Left ventricle myocardium superior (tissue), 1 donor: ENCODE results near the gene ZKSCAN7. TPM values are rescaled to one million over a fixed set of nuclear protein-coding genes. Genes with fewer than 3 reads are reported as not detected.
A peak's percentile ranks its signal among the peaks of the same experiment; 100 is the strongest.
"Not testable (repeated sequence)": the region's sequence is repeated elsewhere in the genome, so short reads cannot be mapped to it uniquely, and the experiment has no call there.

Experiments used
- ATAC-seq: fragments of 200-7000 bp; cut with Tn5 transposase; one replicate; pipeline ENCODE4 v1.9.1; 2020; ENCODE audit warnings: mild to moderate bottlenecking, moderate library complexity
- DNase-seq: peaks from one replicate; pipeline ENCODE4 v3.0.0-alpha.2; 2020
- intact Hi-C: fragments of 100-400 bp; cut with micrococcal nuclease; formaldehyde crosslinking; loops from one replicate; pipeline ENCODE4 v1.11.0; 2022
- long read RNA-seq: library from polyadenylated mRNA; unstranded; transcript quantifications from one replicate; pipeline ENCODE4 v2.0.0, GENCODE V29; 2021
- total RNA-seq: library from RNA; stranded (reverse); fragmentation: NEBNext Ultra II Directional; extraction: Animal tissue kit (Norgen Biotek cat#: 25700); gene quantifications from one replicate; pipeline ENCODE4 v1.2.1, GENCODE V29; 2021
- donor health status: DM: no; HTN: yes; CAD: no; lungs with severe emphysema.

Gene ZKSCAN7
- total RNA-seq, result 1.8 TPM
- long read RNA-seq, partial matches to known transcripts, result 0 of 7 reads
- long read RNA-seq, other reads (novel, unspliced or antisense), result 5 of 7 reads

- DNase-seq, result peak; percentile 73
- peak; percentile 91 for ATAC-seq
- intact Hi-C loops, result no loop called here
Observed at GRCh38 chr3:44554626-44555592, at the start of gene ZKSCAN7. Gene ZKSCAN7, plus strand, starts transcription at chr3:44555193. Its CDS starts 1,855 bp downstream, at chr3:44557048.

GRCh38 chr3:44506556-44506955, 48.4 kb upstream of the ZKSCAN7 start:
- no peak for DNase-seq
- intact Hi-C loops, result no loop called here
- no peak for ATAC-seq

- DNase-seq (no peak), ATAC-seq (no peak)
- intact Hi-C loops, result no loop called here
Observed at GRCh38 chr3:44506961-44507360, 48.0 kb upstream of the ZKSCAN7 start.

GRCh38 chr3:44509393-44509921, 45.5 kb upstream of the ZKSCAN7 start:
- intact Hi-C loops, result no loop called here
- DNase-seq (no peak), ATAC-seq (peak; percentile 50)

GRCh38 chr3:44510000-44510368, 45.0 kb upstream of the ZKSCAN7 start:
- intact Hi-C loops, result no loop called here
- DNase-seq, result no peak
- no peak for ATAC-seq

GRCh38 chr3:44511238-44511566, 43.8 kb upstream of the ZKSCAN7 start:
- ATAC-seq, result no peak
- DNase-seq, result no peak
- intact Hi-C loops, result no loop called here

- no peak for ATAC-seq
- no peak for DNase-seq
- intact Hi-C loops, result no loop called here
Observed at GRCh38 chr3:44513513-44513912, 41.5 kb upstream of the ZKSCAN7 start.

- DNase-seq, result no peak
- ATAC-seq, result no peak
- intact Hi-C loops, result no loop called here
Observed at GRCh38 chr3:44516230-44516629, 38.8 kb upstream of the ZKSCAN7 start.

- intact Hi-C loops, result no loop called here
- ATAC-seq, result no peak
- no peak for DNase-seq
Observed at GRCh38 chr3:44518782-44519156, 36.2 kb upstream of the ZKSCAN7 start.

- intact Hi-C loops, result no loop called here
- ATAC-seq, result no peak
Observed at GRCh38 chr3:44521721-44522120, 33.3 kb upstream of the ZKSCAN7 start.

GRCh38 chr3:44522494-44522933, 32.5 kb upstream of the ZKSCAN7 start:
- intact Hi-C loops, result no loop called here
- no peak for DNase-seq
- no peak for ATAC-seq

More at GRCh38 chr3:44521721-44522120, 33.3 kb upstream of the ZKSCAN7 start:
- DNase-seq, result no peak

GRCh38 chr3:44525060-44525459, 29.9 kb upstream of the ZKSCAN7 start:
- intact Hi-C loops, result no loop called here
- ATAC-seq, result no peak
- DNase-seq, result no peak

- no peak for ATAC-seq
- intact Hi-C loops, result loop anchor here (5.0 kb wide), 1 partner anchor 382 kb away; no protein-coding TSS in a partner anchor
- DNase-seq, result no peak
Observed at GRCh38 chr3:44529927-44530326, 25.1 kb upstream of the ZKSCAN7 start.

- intact Hi-C loops, result loop anchor here (5.0 kb wide), 1 partner anchor 381 kb away; no protein-coding TSS in a partner anchor
- DNase-seq (no peak), ATAC-seq (no peak)
Observed at GRCh38 chr3:44530911-44531310, 24.1 kb upstream of the ZKSCAN7 start.

GRCh38 chr3:44534659-44535058, 20.3 kb upstream of the ZKSCAN7 start:
- not testable (repeated sequence) for ATAC-seq, DNase-seq
- intact Hi-C loops, result loop anchor here (5.0 kb wide), 1 partner anchor 378 kb away; no protein-coding TSS in a partner anchor

GRCh38 chr3:44535364-44535763, 19.6 kb upstream of the ZKSCAN7 start:
- no peak for ATAC-seq
- DNase-seq, result no peak
- intact Hi-C loops, result no loop called here

- ATAC-seq, intact Hi-C loops, DNase-seq: not testable (repeated sequence)
Observed at GRCh38 chr3:44544811-44545210, 10.2 kb upstream of the ZKSCAN7 start.

- intact Hi-C loops, result no loop called here
- ATAC-seq, result no peak
- no peak for DNase-seq
Observed at GRCh38 chr3:44555723-44556122, 730 bp downstream of the ZKSCAN7 start.

- ATAC-seq (no peak), DNase-seq (no peak)
- intact Hi-C loops, result no loop called here
Observed at GRCh38 chr3:44557074-44557473, 2.1 kb downstream of the ZKSCAN7 start.

- no peak for ATAC-seq
- intact Hi-C loops, result no loop called here
Observed at GRCh38 chr3:44561076-44561475, 6.1 kb downstream of the ZKSCAN7 start.

More at GRCh38 chr3:44561076-44561475, 6.1 kb downstream of the ZKSCAN7 start:
- no peak for DNase-seq
